SK-N-SH treated with all-trans-retinoic acid at 6 μM for 48 hours (cell line): ENCODE data around the gene LHFPL2.

Experiments
- ATAC-seq: fragments of 200-7000 bp; cut with Tn5 transposase; 3 replicates; pipeline ENCODE4 v1.9.1; 2020; ENCODE audit warnings: mild to moderate bottlenecking, moderate library complexity
- ARNTL ChIP-seq: fragments of 450-650 bp; formaldehyde crosslinking; IDR thresholded peaks from 2 replicates; pipeline ENCODE4 v1.5.0; 2020; ENCODE audit warnings: low read depth, mild to moderate bottlenecking, moderate library complexity, borderline replicate concordance
- BACH2 ChIP-seq: fragments of 250-450 bp; sonication (Bioruptor Pico); IDR thresholded peaks from 2 replicates; pipeline ENCODE4 v1.9.0; 2021; ENCODE audit warnings: mild to moderate bottlenecking, borderline replicate concordance
- CSDC2 ChIP-seq: fragments of 250-450 bp; sonication (Bioruptor Pico); IDR thresholded peaks from 2 replicates; pipeline ENCODE4 v1.5.0; 2020; ENCODE audit warnings: mild to moderate bottlenecking, moderate library complexity
- ESRRG ChIP-seq: fragments of 250-450 bp; sonication (Bioruptor Pico); IDR thresholded peaks from 2 replicates; pipeline ENCODE4 v1.6.1; 2021; ENCODE audit warnings: mild to moderate bottlenecking
- GLIS3 ChIP-seq: fragments of 250-450 bp; sonication (Bioruptor Pico); IDR thresholded peaks from 2 replicates; pipeline ENCODE4 v1.5.0; 2020; ENCODE audit warnings: mild to moderate bottlenecking, moderate library complexity
- ISL1 ChIP-seq: fragments of 250-450 bp; sonication (Bioruptor Pico); IDR thresholded peaks from 2 replicates; pipeline ENCODE4 v2.1.2; 2022; ENCODE audit warnings: mild to moderate bottlenecking, moderate library complexity
- OSR1 ChIP-seq: fragments of 250-450 bp; sonication (Bioruptor Pico); IDR thresholded peaks from 2 replicates; pipeline ENCODE4 v1.8.0; 2022; ENCODE audit warnings: moderate library complexity, mild to moderate bottlenecking, inconsistent platforms
- PATZ1 ChIP-seq: fragments of 250-450 bp; sonication (Bioruptor Pico); IDR thresholded peaks from 2 replicates; pipeline ENCODE4 v1.8.0; 2020; ENCODE audit warnings: mild to moderate bottlenecking, moderate library complexity, borderline replicate concordance
- POU6F1 ChIP-seq: fragments of 250-450 bp; sonication (Bioruptor Pico); IDR thresholded peaks from 2 replicates; pipeline ENCODE4 v1.8.0; 2021; ENCODE audit warnings: low read depth, mild to moderate bottlenecking, moderate library complexity, borderline replicate concordance
- PPARA ChIP-seq: fragments of 250-450 bp; sonication (Bioruptor Pico); IDR thresholded peaks from 2 replicates; pipeline ENCODE4 v1.5.0; 2020; ENCODE audit warnings: mild to moderate bottlenecking, borderline replicate concordance
- RARB ChIP-seq: fragments of 250-450 bp; sonication (Bioruptor Pico); IDR thresholded peaks from 2 replicates; pipeline ENCODE4 v1.8.0; 2021; ENCODE audit warnings: mild to moderate bottlenecking, moderate library complexity
- SNAI2 ChIP-seq: fragments of 250-450 bp; sonication (Bioruptor Pico); IDR thresholded peaks from 2 replicates; pipeline ENCODE4 v1.5.0; 2020; ENCODE audit warnings: mild to moderate bottlenecking, moderate library complexity
- TCF4 ChIP-seq: fragments of 250-450 bp; sonication (Bioruptor Pico); IDR thresholded peaks from 2 replicates; pipeline ENCODE4 v1.8.0; 2021; ENCODE audit warnings: mild to moderate bottlenecking, moderate library complexity, borderline replicate concordance
- TOX ChIP-seq: fragments of 250-450 bp; sonication (Bioruptor Pico); IDR thresholded peaks from 2 replicates; pipeline ENCODE4 v1.8.0; 2021; ENCODE audit warnings: mild to moderate bottlenecking, moderate library complexity, borderline replicate concordance
- ZC3H10 ChIP-seq: fragments of 250-450 bp; sonication (Bioruptor Pico); IDR thresholded peaks from 2 replicates; pipeline ENCODE4 v1.5.1; 2021; ENCODE audit warnings: mild to moderate bottlenecking, moderate library complexity
- ZFP3 ChIP-seq: fragments of 250-450 bp; sonication (Bioruptor Pico); IDR thresholded peaks from 2 replicates; pipeline ENCODE4 v1.5.0; 2020; ENCODE audit warnings: mild to moderate bottlenecking, moderate library complexity
- ZFP30 ChIP-seq: fragments of 450-650 bp; formaldehyde crosslinking; IDR thresholded peaks from 2 replicates; pipeline ENCODE4 v1.5.0; 2022; ENCODE audit warnings: mild to moderate bottlenecking, moderate library complexity
- ZNF565 ChIP-seq: fragments of 450-650 bp; formaldehyde crosslinking; conservative IDR thresholded peaks from 2 replicates; pipeline ENCODE4 v1.5.0; 2020; ENCODE audit warnings: low read depth, mild to moderate bottlenecking, moderate library complexity
- ZNF70 ChIP-seq: fragments of 450-650 bp; formaldehyde crosslinking; IDR thresholded peaks from 2 replicates; pipeline ENCODE4 v1.5.0; 2020; ENCODE audit warnings: mild to moderate bottlenecking, moderate library complexity
- ZNF8 ChIP-seq: fragments of 450-650 bp; formaldehyde crosslinking; IDR thresholded peaks from 2 replicates; pipeline ENCODE4 v1.5.0; 2020; ENCODE audit warnings: mild to moderate bottlenecking, moderate library complexity
- TF ChIP-seq, protein P1 (sequence below): fragments of 250-450 bp; sonication (Bioruptor Pico); IDR thresholded peaks from 2 replicates; pipeline ENCODE4 v1.5.1; 2021; ENCODE audit warnings: mild to moderate bottlenecking, moderate library complexity
- TF ChIP-seq, protein P2 (sequence below): fragments of 250-450 bp; sonication (Bioruptor Pico); IDR thresholded peaks from 2 replicates; pipeline ENCODE4 v1.5.1; 2020; ENCODE audit warnings: low read depth, mild to moderate bottlenecking, moderate library complexity
- TF ChIP-seq, protein P3 (sequence below): fragments of 250-450 bp; sonication (Bioruptor Pico); IDR thresholded peaks from 2 replicates; pipeline ENCODE4 v1.5.0; 2020; ENCODE audit warnings: mild to moderate bottlenecking, moderate library complexity

The LHFPL2 gene

GRCh38 chr5:78610636-78611035 is 37.9 kb downstream of the LHFPL2 start:
- peak; percentile 61 for ATAC-seq
- TF ChIP-seq RARB (CRISPR knock-in tag), result no peak
- no peak for TF ChIP-seq GLIS3 (CRISPR knock-in tag)
- TF ChIP-seq, protein P1, sequence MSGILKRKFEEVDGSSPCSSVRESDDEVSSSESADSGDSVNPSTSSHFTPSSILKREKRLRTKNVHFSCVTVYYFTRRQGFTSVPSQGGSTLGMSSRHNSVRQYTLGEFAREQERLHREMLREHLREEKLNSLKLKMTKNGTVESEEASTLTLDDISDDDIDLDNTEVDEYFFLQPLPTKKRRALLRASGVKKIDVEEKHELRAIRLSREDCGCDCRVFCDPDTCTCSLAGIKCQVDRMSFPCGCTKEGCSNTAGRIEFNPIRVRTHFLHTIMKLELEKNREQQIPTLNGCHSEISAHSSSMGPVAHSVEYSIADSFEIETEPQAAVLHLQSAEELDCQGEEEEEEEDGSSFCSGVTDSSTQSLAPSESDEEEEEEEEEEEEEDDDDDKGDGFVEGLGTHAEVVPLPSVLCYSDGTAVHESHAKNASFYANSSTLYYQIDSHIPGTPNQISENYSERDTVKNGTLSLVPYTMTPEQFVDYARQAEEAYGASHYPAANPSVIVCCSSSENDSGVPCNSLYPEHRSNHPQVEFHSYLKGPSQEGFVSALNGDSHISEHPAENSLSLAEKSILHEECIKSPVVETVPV (CRISPR knock-in tag), result no peak
- TF ChIP-seq PATZ1 (CRISPR knock-in tag), result no peak

GRCh38 chr5:78610163-78610583 is 38.4 kb downstream of the LHFPL2 start:
- TF ChIP-seq ZFP30 (no peak), ESRRG (no peak), PATZ1 (CRISPR knock-in tag) (peak; percentile 66; the same call in 1 of the 2 replicates), RARB (CRISPR knock-in tag) (peak; percentile 52; the same call in 1 of the 2 replicates), POU6F1 (CRISPR knock-in tag) (no peak), ZNF8 (CRISPR knock-in tag) (no peak), PPARA (no peak), SNAI2 (0 out of 2 replicates have a peak, but pooled peaks have one; percentile 14), ZNF70 (no peak), ZC3H10 (0 out of 2 replicates have a peak, but pooled peaks have one; percentile 48), ISL1 (peak; percentile 32; the same call in 1 of the 2 replicates), CSDC2 (CRISPR knock-in tag) (0 out of 2 replicates have a peak, but pooled peaks have one; percentile 76), ZNF565 (CRISPR knock-in tag) (no peak), OSR1 (CRISPR knock-in tag) (no peak), TCF4 (CRISPR knock-in tag) (no peak), ARNTL (no peak), ZFP3 (peak; percentile 59; the same call in 1 of the 2 replicates), GLIS3 (CRISPR knock-in tag) (no peak), TOX (CRISPR knock-in tag) (no peak), BACH2 (CRISPR knock-in tag) (no peak)
- TF ChIP-seq, protein P2, sequence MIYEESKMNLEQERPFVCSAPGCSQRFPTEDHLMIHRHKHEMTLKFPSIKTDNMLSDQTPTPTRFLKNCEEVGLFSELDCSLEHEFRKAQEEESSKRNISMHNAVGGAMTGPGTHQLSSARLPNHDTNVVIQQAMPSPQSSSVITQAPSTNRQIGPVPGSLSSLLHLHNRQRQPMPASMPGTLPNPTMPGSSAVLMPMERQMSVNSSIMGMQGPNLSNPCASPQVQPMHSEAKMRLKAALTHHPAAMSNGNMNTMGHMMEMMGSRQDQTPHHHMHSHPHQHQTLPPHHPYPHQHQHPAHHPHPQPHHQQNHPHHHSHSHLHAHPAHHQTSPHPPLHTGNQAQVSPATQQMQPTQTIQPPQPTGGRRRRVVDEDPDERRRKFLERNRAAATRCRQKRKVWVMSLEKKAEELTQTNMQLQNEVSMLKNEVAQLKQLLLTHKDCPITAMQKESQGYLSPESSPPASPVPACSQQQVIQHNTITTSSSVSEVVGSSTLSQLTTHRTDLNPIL, result no peak
- TF ChIP-seq, protein P1 (CRISPR knock-in tag), result no peak
- TF ChIP-seq, protein P3, sequence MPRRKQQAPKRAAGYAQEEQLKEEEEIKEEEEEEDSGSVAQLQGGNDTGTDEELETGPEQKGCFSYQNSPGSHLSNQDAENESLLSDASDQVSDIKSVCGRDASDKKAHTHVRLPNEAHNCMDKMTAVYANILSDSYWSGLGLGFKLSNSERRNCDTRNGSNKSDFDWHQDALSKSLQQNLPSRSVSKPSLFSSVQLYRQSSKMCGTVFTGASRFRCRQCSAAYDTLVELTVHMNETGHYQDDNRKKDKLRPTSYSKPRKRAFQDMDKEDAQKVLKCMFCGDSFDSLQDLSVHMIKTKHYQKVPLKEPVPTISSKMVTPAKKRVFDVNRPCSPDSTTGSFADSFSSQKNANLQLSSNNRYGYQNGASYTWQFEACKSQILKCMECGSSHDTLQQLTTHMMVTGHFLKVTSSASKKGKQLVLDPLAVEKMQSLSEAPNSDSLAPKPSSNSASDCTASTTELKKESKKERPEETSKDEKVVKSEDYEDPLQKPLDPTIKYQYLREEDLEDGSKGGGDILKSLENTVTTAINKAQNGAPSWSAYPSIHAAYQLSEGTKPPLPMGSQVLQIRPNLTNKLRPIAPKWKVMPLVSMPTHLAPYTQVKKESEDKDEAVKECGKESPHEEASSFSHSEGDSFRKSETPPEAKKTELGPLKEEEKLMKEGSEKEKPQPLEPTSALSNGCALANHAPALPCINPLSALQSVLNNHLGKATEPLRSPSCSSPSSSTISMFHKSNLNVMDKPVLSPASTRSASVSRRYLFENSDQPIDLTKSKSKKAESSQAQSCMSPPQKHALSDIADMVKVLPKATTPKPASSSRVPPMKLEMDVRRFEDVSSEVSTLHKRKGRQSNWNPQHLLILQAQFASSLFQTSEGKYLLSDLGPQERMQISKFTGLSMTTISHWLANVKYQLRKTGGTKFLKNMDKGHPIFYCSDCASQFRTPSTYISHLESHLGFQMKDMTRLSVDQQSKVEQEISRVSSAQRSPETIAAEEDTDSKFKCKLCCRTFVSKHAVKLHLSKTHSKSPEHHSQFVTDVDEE (CRISPR knock-in tag), result no peak
- TF ChIP-seq, all 23 proteins: peak for 7
- peak; percentile 84 for ATAC-seq
